Dendritic cell treated with granulocyte-macrophage colony-stimulating factor and Interleukin-4, amounts not matched to agents 40 ng/mL and 50 ng/mL, for 4 days (primary cell): ENCODE data around the gene EGLN3.

ENCODE experiments used
- H3K27ac Mint-ChIP-seq: one replicate; pipeline ENCODE4 v1.8.0; 2022; ENCODE audit warnings: mild to moderate bottlenecking, mixed read lengths
- H3K27me3 Mint-ChIP-seq: one replicate; pipeline ENCODE4 v1.8.0; 2022; ENCODE audit warnings: mild to moderate bottlenecking, mixed read lengths
- H3K36me3 Mint-ChIP-seq: one replicate; pipeline ENCODE4 v1.8.0; 2022; ENCODE audit warnings: low read depth, mixed read lengths
- H3K4me1 Mint-ChIP-seq: one replicate; pipeline ENCODE4 v1.8.0; 2022; ENCODE audit warnings: low read depth, mixed read lengths
- H3K4me3 Mint-ChIP-seq: one replicate; pipeline ENCODE4 v1.8.0; 2022; ENCODE audit warnings: mild to moderate bottlenecking, moderate library complexity, mixed read lengths
- H3K9me3 Mint-ChIP-seq: one replicate; pipeline ENCODE4 v1.8.0; 2022; ENCODE audit warnings: mixed read lengths
- intact Hi-C: fragments of 100-400 bp; cut with micrococcal nuclease; formaldehyde crosslinking; loops from one replicate; pipeline ENCODE4 v1.15.0; 2022

EGLN3 gene

DNA sequence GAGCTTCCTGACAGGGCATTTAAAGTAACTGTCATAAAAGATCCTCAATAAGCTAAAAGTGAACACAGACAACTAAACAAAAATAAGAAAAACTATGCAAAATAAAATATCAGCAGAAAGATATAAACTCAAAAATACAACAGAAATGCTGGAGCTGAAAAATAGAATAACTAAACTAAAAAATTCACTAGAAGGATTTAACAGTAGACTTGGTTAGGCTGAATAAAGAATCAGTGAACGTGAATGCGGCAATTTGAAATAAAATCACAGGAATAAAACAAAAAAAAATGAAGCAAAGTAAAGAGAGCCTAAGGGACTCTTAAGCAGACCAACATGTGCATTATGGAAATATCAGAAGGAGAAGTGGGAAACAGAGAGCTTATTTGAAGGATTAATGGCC, 74.6 kb downstream of the EGLN3 start:
- H3K4me3 Mint-ChIP-seq: no peak overlapping the region
- intact Hi-C loops: no loop called here
- no peaks in the 10 kb centered on the region for H3K4me1 Mint-ChIP-seq
- H3K27me3 Mint-ChIP-seq: no peaks in the 10 kb centered on the region
- peaks cover 56% of the 10 kb centered on the region for H3K9me3 Mint-ChIP-seq
- no peaks in the 10 kb centered on the region for H3K36me3 Mint-ChIP-seq
- no peak overlapping the region for H3K27ac Mint-ChIP-seq
